Measurements from ENCODE around the gene ARMC8.

The ARMC8 gene

DNA sequence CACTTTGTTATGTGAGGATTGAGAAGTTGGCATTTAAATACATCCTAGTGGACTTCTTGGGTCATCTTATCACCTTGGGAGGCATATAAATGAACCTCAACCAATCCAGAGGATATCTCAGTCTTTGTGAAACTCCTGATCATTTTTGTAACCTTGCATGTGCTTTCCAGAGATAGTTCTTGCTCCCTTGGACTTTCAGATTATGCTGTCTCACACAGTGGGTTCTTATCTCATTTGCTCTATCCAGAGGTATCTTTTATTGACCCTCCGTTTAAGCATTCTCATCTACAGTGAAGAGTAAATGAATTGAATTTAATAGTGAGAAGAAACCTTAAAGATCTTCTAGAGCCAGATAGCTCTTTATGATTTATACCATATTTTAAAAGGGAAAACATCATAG is 10.4 kb downstream of the ARMC8 start:
- FAIRE-seq: no peak
- DNase-seq (ENCODE audit: insufficient read length, low spot score): no peak
- TF ChIP-seq, protein P1, sequence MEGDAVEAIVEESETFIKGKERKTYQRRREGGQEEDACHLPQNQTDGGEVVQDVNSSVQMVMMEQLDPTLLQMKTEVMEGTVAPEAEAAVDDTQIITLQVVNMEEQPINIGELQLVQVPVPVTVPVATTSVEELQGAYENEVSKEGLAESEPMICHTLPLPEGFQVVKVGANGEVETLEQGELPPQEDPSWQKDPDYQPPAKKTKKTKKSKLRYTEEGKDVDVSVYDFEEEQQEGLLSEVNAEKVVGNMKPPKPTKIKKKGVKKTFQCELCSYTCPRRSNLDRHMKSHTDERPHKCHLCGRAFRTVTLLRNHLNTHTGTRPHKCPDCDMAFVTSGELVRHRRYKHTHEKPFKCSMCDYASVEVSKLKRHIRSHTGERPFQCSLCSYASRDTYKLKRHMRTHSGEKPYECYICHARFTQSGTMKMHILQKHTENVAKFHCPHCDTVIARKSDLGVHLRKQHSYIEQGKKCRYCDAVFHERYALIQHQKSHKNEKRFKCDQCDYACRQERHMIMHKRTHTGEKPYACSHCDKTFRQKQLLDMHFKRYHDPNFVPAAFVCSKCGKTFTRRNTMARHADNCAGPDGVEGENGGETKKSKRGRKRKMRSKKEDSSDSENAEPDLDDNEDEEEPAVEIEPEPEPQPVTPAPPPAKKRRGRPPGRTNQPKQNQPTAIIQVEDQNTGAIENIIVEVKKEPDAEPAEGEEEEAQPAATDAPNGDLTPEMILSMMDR (IDR thresholded peaks at IDR 0.05; ENCODE audit: insufficient read depth, missing control alignments): no peak

DNA sequence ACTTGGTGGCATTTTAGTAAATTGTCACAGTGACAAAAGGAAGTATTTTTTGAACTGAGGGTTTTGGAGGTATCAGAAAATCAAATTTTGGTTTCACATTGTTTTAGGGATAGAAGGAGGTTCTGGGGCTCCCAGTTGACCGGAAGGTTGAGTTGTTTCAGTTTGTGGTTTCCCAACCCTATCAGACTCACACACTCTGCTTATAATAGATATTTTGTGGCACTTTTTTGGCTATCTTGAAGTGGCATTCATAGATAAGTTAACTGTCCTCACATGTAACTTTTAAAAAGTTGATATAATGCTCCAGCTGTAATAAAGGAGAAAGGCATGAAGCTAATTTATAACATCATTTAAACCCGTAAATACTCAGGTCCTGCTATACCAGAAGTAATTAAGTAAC is 12.8 kb downstream of the ARMC8 start:
- no peak for FAIRE-seq

DNA sequence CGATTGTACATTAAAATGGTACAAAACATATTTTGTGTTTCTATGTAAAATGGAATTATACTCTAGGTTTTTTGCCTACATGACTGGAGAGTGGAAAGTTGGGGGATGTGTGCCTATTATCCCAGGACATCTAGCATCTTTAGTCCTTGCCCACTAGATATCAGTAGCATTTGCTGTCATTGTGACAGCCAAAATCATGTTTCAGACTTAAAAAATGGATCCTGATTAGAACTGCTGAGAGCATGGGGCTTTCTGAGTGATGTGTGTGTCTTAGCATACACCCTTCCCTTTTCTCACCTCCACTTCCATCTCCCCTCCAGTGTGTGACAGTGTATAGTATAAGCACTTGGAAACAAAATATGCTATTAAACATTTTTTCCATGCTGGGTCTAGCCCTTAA is 13.3 kb downstream of the ARMC8 start:
- DNase-seq (ENCODE audit: insufficient read length, low spot score) (no peak), FAIRE-seq (no peak)
- TF ChIP-seq, protein P1 (IDR thresholded peaks at IDR 0.05; ENCODE audit: insufficient read depth, missing control alignments): no peak

More for the DNA sequence above, 12.8 kb downstream of the ARMC8 start:
- TF ChIP-seq, protein P1 (IDR thresholded peaks at IDR 0.05; ENCODE audit: insufficient read depth, missing control alignments): no peak
- DNase-seq (ENCODE audit: insufficient read length, low spot score): no peak

DNA sequence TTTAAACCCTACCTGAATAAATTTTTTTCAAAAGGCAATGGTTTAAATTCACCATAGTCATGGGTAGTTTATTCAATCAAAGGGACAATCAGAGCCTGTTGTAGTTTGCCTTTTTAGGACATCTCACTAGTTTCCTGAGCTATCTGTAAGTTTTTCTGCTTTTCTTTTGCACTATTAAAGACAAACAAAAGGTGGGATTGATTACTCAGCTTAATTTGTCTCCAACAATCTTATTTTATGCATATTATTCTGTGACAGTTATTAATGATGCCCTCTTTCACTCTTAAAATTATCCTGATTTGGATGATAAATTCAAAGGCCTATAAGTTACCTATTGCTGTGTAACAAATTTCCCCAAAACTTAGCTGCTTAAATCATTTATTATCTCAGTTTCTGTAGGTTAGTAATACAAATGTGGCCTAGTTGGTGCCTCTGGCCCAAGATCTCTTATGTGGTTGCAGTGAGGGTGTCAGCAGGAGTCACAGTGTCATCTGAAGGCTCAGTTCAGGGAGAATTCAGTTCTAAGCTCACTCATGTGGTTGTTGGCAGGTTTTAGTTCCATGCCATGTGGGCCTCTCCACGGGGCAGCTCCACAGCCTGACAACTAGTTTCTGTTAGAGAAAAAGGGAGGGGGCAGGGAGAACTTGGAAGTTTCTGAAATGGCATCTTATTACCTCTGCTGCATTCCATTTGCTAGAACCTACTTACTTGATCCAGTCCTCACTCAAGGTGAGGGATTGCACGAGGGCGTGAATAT is 16.0 kb downstream of the ARMC8 start:
- DNase-seq (ENCODE audit: insufficient read length, low spot score): no peak
- TF ChIP-seq, protein P1 (IDR thresholded peaks at IDR 0.05; ENCODE audit: insufficient read depth, missing control alignments): no peak
- FAIRE-seq: no peak

DNA sequence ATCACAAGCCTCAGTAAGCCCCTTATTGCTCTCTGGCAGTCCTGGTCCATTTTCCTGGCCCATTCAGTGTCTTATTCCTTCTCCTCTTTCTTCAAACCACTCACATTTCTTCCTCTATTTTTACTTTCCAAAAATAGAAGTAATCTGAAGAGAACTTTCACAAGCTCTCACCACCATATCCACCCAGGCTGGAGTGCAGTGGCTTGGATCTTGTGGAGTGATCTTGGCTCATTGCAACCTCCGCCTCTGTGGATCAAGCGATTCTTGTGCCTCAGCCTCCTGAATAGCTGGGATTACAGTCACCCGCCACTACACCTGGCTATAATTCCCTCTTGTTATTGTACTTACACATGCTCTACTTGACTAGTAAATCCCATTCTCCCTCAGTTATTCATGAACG is 16.8 kb downstream of the ARMC8 start:
- TF ChIP-seq, protein P1 (IDR thresholded peaks at IDR 0.05; ENCODE audit: insufficient read depth, missing control alignments): no peak
- DNase-seq (ENCODE audit: insufficient read length, low spot score) (no peak), FAIRE-seq (no peak)

DNA sequence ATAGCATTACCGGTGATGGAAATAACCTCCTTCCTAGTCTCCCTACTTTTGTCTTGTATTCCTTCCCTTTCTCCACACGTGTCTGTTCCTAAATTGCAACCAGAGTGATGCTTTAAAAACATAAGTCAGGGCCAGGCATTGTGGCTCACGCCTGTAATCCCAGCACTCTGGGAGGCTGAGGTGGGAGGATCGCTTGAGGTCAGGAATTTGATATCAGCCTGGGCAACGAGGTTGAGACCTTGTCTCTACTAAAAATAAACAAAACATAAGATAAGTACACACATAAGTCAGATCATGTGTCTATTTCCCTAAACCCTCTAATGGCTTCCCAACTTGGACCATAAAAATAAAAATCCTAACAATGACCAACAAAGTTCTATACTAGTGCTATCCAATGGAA is 18.4 kb downstream of the ARMC8 start:
- TF ChIP-seq, protein P1 (IDR thresholded peaks at IDR 0.05; ENCODE audit: insufficient read depth, missing control alignments): no peak
- DNase-seq (ENCODE audit: insufficient read length, low spot score) (no peak), FAIRE-seq (no peak)

DNA sequence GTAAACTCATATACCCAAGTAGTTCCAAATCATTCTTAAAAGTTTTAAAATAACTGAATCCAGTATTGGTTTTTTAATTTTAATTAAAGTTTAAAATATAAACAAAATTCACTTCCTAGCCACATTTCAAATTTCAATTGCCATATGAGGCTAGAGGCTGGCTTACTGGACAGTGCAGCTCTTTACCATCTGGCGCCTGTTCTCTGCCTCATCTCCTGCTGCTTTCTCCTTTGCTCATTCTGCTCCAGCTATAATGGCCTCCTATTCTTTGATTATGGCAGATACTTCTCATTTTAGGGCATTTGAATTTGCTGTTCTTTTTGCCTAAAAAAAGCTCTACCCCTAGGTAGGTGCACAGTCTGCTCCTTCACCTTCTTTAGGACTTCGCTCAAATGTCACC is 19.1 kb downstream of the ARMC8 start:
- TF ChIP-seq, protein P1 (IDR thresholded peaks at IDR 0.05; ENCODE audit: insufficient read depth, missing control alignments): no peak
- FAIRE-seq: no peak
- DNase-seq (ENCODE audit: insufficient read length, low spot score): no peak
